IPS DF 6.9 (cell line): Measurements from ENCODE around the gene COL25A1.

Source experiments
- DNase-seq: peaks from one replicate; pipeline ENCODE4 v3.0.0-alpha.2; 2013; ENCODE audit warnings: low read depth, low spot score
- H3K27ac ChIP-seq: one replicate; pipeline ENCODE4 v1.5.1; 2013; ENCODE audit warnings: low read length, control low read depth
- H3K27me3 ChIP-seq: 2 replicates; pipeline ENCODE4 v1.6.1; 2013; ENCODE audit warnings: mild to moderate bottlenecking, low read length; ENCODE audit not compliant: control insufficient read depth, insufficient read depth
- H3K36me3 ChIP-seq: 2 replicates; pipeline ENCODE4 v1.6.1; 2013; ENCODE audit warnings: low read length; ENCODE audit not compliant: control insufficient read depth, insufficient read depth
- H3K4me1 ChIP-seq: 2 replicates; pipeline ENCODE4 v1.6.1; 2013; ENCODE audit warnings: low read length; ENCODE audit not compliant: control insufficient read depth, insufficient read depth
- H3K4me3 ChIP-seq: 2 replicates; pipeline ENCODE4 v1.5.1; 2013; ENCODE audit warnings: mild to moderate bottlenecking, low read length
- H3K9me3 ChIP-seq: 2 replicates; pipeline ENCODE4 v1.6.1; 2013; ENCODE audit warnings: low read length, inconsistent platforms; ENCODE audit not compliant: control insufficient read depth, insufficient read depth
- WGBS: extraction: QIAGEN DNeasy Blood & Tissue Kit; methylation state at CpG from one replicate; pipeline ENCODE4 v1.1.7; 2013; ENCODE audit warnings: mixed read lengths, missing lambda C conversion rate; ENCODE audit not compliant: insufficient read length, insufficient coverage; 5-methylcytosine and 5-hydroxymethylcytosine counted together

COL25A1 gene

DNA sequence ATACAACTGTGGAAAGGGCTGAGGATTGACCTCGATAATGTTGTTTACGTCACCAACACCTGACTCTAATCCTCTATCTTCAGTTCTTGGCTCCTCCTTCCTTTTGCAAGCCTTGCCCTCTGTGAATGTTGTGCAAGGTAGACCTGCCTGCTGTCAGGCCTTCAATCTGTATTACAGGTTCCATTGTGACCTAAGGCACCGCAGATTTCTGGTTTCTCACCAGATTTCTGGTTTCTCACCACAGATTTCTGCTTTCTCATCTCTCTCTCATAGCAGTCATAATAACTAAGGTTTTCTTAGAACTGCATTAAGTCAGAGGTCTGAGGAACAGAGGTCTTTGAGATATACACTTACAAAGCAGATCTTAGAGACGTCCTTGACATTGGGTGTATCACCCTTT is 488.1 kb downstream of the COL25A1 start:
- Histone ChIP-seq H3K4me1 (no peaks in the 10 kb centered on the region), H3K27ac (no peak overlapping the region), H3K9me3 (no peaks in the 10 kb centered on the region), H3K4me3 (no peak overlapping the region), H3K36me3 (no peaks in the 10 kb centered on the region), H3K27me3 (no peaks in the 10 kb centered on the region)
- DNase-seq = no peak
- WGBS = no CpG with 5 or more reads among the region's 4 CpGs

DNA sequence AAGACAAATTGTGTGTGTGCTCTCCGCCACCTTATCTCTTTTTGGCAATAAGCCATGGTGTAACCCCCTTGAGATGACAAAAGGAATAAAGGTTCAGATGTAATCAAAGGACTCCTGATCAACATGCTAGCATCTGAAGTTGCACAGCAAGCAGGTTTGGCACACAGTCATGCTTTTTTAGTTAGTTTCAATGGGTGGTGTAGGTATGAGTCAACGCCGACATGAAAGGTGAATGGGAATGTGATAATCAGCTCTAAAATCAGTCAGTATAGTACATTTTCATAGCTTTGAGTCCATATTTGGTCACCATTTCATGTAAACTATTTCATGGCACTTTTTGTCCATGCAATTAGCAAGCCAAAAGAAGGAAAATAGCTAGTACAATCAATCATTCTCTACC is 489.2 kb downstream of the COL25A1 start:
- Histone ChIP-seq H3K9me3 (no peaks in the 10 kb centered on the region), H3K27ac (no peak overlapping the region), H3K36me3 (no peaks in the 10 kb centered on the region), H3K4me3 (no peak overlapping the region), H3K4me1 (no peaks in the 10 kb centered on the region), H3K27me3 (no peaks in the 10 kb centered on the region)
- WGBS = no CpG with 5 or more reads among the region's 3 CpGs
- DNase-seq = no peak

DNA sequence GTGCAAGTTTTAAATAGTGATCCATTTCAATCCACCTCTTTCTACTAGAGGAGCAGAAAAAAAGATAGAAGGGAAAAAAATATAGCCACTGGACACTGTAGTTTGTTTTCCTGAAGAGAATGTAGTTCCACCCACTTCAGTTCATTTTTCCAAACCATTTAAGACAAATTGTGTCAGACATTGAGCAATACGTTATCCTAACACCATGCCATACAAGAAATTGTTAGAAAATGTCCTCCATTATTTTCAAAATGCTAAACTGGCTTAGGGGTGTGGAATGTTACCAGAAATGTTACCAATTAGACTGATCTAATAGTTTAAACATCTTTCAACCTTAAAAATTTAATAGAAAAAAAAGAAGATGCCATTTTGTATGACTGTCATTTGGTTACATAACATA is 491.0 kb downstream of the COL25A1 start:
- Histone ChIP-seq H3K9me3 (no peaks in the 10 kb centered on the region), H3K27ac (no peak overlapping the region), H3K4me1 (no peaks in the 10 kb centered on the region), H3K4me3 (no peak overlapping the region), H3K36me3 (no peaks in the 10 kb centered on the region), H3K27me3 (no peaks in the 10 kb centered on the region)
- WGBS = no CpG with 5 or more reads among the region's 1 CpG
- DNase-seq = no peak

DNA sequence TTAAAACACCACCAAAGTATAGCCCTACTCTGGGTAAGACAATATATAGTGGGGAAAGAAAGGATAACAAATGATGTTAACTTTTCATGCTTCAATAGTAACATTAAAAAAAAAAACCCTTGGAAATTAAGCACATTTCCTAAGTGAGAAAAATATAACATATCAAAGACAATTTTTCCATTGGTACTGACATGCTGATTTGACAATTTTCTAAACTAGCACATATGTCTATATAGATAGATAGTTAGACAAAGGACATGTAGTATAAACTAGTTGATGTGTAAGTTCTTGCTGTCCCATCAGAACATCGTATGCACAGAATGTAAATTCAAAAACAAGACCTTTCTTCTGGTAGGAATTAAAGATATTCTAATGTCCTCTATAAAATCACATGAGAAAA is 492.4 kb downstream of the COL25A1 start:
- WGBS = no CpG with 5 or more reads among the region's 1 CpG
- Histone ChIP-seq H3K4me3 (no peak overlapping the region), H3K27ac (no peak overlapping the region), H3K27me3 (no peaks in the 10 kb centered on the region), H3K9me3 (no peaks in the 10 kb centered on the region), H3K4me1 (no peaks in the 10 kb centered on the region), H3K36me3 (no peaks in the 10 kb centered on the region)
- no peak for DNase-seq

DNA sequence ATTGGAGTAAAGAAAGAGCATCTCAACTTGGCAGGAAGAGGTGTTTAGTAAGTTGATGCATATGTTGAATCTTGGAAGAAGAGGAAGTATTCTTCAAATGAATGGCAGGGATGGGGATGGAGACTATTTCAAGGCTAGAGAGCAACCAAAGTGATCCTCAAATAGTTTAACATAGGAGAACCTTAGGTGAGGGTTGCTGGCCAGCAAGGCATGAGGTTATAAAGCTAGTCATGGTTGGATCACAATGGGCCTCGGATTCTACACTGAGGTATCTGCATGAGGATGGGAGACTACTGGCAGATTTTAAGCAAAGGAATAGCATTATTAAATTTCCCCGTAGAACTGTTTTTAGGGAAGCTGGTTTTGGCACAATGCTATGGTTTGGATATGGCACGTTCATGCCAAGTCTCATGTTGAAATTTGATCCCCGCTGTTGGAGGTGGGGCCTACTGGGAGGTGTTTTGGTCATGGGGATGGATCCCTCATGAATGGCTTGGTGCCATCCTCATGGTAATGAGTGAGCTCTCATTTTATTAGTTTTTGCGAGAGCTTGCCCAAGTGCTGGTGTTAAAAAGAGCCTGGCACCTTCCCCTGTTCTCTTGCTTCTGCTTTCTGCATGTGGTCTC is 497.7 kb downstream of the COL25A1 start:
- Histone ChIP-seq H3K4me3 (no peak overlapping the region), H3K4me1 (0 out of 2 replicates have a peak, but pooled peaks cover 1% of the 10 kb centered on the region), H3K9me3 (no peaks in the 10 kb centered on the region), H3K36me3 (no peaks in the 10 kb centered on the region), H3K27ac (no peak overlapping the region), H3K27me3 (no peaks in the 10 kb centered on the region)
- no peak for DNase-seq
- WGBS = no CpG with 5 or more reads among the region's 5 CpGs

DNA sequence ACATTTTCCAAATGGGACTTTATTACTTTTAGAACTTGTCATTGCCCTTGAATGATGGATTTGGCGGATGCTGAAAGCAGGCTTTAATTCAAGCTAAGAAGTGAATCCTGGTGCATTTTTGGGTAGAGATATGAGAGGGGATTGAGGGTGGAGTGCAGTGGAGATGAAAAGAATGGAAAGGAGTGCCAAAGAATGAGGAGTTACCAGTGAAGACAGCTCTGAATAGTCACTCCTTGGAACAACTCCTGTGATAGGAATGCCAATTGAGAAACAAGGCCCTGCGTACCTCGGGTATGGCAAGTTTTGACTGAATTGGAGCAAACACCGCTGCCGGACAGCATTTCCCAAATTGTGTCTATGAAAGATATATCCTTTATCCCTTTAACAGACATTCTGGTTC is 503.2 kb downstream of the COL25A1 start:
- Histone ChIP-seq H3K4me3 (no peak overlapping the region), H3K9me3 (no peaks in the 10 kb centered on the region), H3K27ac (no peak overlapping the region), H3K4me1 (0 out of 2 replicates have a peak, but pooled peaks cover 1% of the 10 kb centered on the region), H3K36me3 (no peaks in the 10 kb centered on the region), H3K27me3 (no peaks in the 10 kb centered on the region)
- no peak for DNase-seq
- no CpG with 5 or more reads among the region's 5 CpGs for WGBS

DNA sequence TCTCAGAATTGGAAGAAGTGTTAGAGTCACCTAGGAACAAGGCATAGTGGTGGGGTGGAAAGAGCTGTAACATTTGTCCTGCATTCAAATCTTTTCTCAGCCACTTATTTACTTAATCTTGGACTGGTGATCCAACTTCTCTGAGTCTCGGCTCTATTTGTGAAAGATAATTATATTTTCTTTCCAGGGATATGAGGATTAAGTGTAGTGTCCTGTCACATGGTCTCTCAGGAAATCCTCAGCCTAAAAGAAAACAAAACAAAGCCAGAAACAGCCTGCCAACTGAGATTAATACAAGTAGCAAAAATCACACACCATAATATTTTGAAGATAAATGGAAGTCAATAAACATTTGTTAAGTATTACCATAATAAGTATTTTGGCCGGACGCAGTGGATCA is 506.3 kb downstream of the COL25A1 start:
- no peak for DNase-seq
- Histone ChIP-seq H3K4me3 (no peak overlapping the region), H3K4me1 (no peaks in the 10 kb centered on the region), H3K36me3 (no peaks in the 10 kb centered on the region), H3K27ac (no peak overlapping the region), H3K9me3 (no peaks in the 10 kb centered on the region), H3K27me3 (no peaks in the 10 kb centered on the region)
- no CpG with 5 or more reads among the region's 3 CpGs for WGBS

DNA sequence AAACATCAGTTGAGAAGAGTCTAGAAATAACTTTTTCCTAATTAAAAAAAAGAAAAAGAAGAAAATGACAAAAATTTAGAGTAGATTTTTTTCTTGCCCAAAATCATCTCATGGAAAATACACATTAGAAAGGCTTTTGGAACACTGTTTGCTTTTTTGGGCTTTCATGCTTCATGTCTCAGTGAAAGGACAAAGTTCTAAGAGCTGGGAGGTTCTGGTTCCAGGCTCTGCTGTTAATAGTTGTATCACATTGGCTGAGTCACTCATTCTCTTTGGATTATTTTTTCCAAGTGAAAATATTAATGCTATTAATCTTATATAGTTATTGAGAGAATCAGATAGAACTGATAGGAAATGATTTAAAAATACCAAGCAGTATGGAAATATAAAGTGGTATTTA is 506.7 kb downstream of the COL25A1 start:
- Histone ChIP-seq H3K4me1 (no peaks in the 10 kb centered on the region), H3K36me3 (no peaks in the 10 kb centered on the region), H3K4me3 (no peak overlapping the region), H3K27ac (no peak overlapping the region), H3K27me3 (no peaks in the 10 kb centered on the region), H3K9me3 (no peaks in the 10 kb centered on the region)
- DNase-seq = no peak

DNA sequence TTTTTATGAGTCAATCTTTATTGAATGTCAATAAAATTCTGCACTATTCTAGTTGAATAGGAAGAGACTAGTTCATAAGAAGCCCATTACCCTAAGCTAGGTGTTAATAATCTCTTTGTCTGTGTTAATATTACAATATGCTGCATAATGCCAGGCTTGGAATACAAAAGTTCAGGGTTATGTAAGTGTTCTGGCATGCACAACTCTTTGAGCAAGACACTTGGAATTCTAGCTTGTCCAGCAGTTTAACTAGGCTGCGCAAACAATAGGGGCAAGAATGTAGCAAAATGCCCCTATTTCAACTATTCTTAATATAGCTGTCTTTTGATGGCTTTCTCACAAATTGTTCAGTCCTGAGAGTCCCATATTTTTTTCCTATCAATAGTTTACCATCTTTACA is 508.3 kb downstream of the COL25A1 start:
- Histone ChIP-seq H3K4me3 (no peak overlapping the region), H3K36me3 (no peaks in the 10 kb centered on the region), H3K9me3 (no peaks in the 10 kb centered on the region), H3K4me1 (no peaks in the 10 kb centered on the region), H3K27ac (no peak overlapping the region), H3K27me3 (no peaks in the 10 kb centered on the region)
- no CpG with 5 or more reads among the region's 1 CpG for WGBS
- no peak for DNase-seq

DNA sequence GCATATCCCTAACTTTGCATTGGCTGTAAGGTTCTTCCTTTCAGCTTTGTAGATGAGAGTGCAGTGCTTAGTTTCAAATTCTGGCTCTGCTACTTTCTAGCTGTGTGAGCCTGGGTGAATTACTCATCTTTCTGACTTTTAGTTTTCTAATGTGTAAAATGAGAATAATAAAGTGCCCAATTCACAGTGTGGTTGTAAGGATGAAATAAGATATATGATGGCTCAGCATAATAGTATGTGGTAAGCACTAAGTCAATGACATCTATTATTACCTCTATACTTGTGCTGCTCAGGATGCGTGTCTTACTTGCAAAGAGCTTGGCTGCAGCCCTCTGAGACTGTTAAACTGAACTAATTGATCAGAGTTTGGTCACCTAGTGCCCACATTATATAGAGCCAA is 509.0 kb downstream of the COL25A1 start:
- Histone ChIP-seq H3K9me3 (no peaks in the 10 kb centered on the region), H3K36me3 (no peaks in the 10 kb centered on the region), H3K4me3 (no peak overlapping the region), H3K27ac (no peak overlapping the region), H3K27me3 (no peaks in the 10 kb centered on the region), H3K4me1 (no peaks in the 10 kb centered on the region)
- no peak for DNase-seq
- no CpG with 5 or more reads among the region's 1 CpG for WGBS

DNA sequence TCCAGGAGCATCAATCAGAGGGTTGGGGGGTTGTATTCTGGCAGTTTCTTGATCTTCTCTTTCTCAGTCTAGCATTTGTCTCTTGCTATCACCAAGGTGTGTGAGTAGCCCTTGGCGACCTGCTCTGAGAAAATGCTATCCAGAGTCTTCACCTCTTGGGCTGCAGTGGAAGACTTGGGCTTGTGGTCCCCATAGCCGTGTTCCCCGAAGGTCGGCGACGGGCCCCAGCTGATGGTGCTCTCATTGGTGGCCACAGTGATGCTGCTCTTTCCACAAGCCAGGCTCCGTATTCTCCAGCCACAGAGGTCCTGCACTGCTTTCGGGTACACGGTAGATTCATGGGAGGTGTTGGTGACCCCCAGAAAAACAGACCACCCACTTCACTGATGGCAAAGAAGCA is 513.7 kb downstream of the COL25A1 start:
- no CpG with 5 or more reads among the region's 9 CpGs for WGBS
- no peak for DNase-seq
- H3K9me3 ChIP-seq = no peaks in the 10 kb centered on the region
- no peaks in the 10 kb centered on the region for H3K27me3 ChIP-seq
- no peaks in the 10 kb centered on the region for H3K36me3 ChIP-seq
- no peak overlapping the region for H3K27ac ChIP-seq
- no peaks in the 10 kb centered on the region for H3K4me1 ChIP-seq
- no peak overlapping the region for H3K4me3 ChIP-seq
